IPS-15b (cell line): ENCODE measurements around the gene FAM210A.

Experiments
- H3K27me3 ChIP-seq: one replicate; pipeline ENCODE4 v1.6.1; 2013; ENCODE audit warnings: low read length; ENCODE audit not compliant: control insufficient read depth, insufficient read depth
- H3K36me3 ChIP-seq: one replicate; pipeline ENCODE4 v1.6.1; 2013; ENCODE audit warnings: low read length; ENCODE audit not compliant: control insufficient read depth, insufficient read depth
- H3K4me1 ChIP-seq: one replicate; pipeline ENCODE4 v1.6.1; 2013; ENCODE audit warnings: mild to moderate bottlenecking, low read length; ENCODE audit not compliant: control insufficient read depth, insufficient read depth
- H3K4me3 ChIP-seq: one replicate; pipeline ENCODE4 v1.5.1; 2013; ENCODE audit warnings: low read depth, low read length
- H3K9ac ChIP-seq: one replicate; pipeline ENCODE4 v1.6.1; 2013; ENCODE audit warnings: low read depth, mild to moderate bottlenecking, low read length
- H3K9me3 ChIP-seq: one replicate; pipeline ENCODE4 v1.6.1; 2013; ENCODE audit warnings: mild to moderate bottlenecking, low read length; ENCODE audit not compliant: control insufficient read depth, insufficient read depth

Gene FAM210A

GRCh38 chr18:13640266-13640860, 86.0 kb downstream of the FAM210A start:
- no peak overlapping the region for H3K9ac ChIP-seq
- no peaks in the 10 kb centered on the region for H3K9me3 ChIP-seq
- H3K4me3 ChIP-seq, result no peak overlapping the region
- no peaks in the 10 kb centered on the region for H3K36me3 ChIP-seq
- H3K4me1 ChIP-seq, result no peaks in the 10 kb centered on the region
- H3K27me3 ChIP-seq, result no peaks in the 10 kb centered on the region

GRCh38 chr18:13638719-13639595, 87.4 kb downstream of the FAM210A start:
- Histone ChIP-seq H3K9ac (no peak overlapping the region), H3K4me3 (no peak overlapping the region), H3K4me1 (no peaks in the 10 kb centered on the region), H3K27me3 (no peaks in the 10 kb centered on the region), H3K36me3 (no peaks in the 10 kb centered on the region), H3K9me3 (no peaks in the 10 kb centered on the region)

- no peaks in the 10 kb centered on the region for H3K9me3 ChIP-seq
- H3K36me3 ChIP-seq, result no peaks in the 10 kb centered on the region
- no peaks in the 10 kb centered on the region for H3K27me3 ChIP-seq
Measured at GRCh38 chr18:13635046-13635445, 91.3 kb downstream of the FAM210A start.

GRCh38 chr18:13633700-13634099, 92.7 kb downstream of the FAM210A start:
- Histone ChIP-seq H3K36me3 (no peaks in the 10 kb centered on the region), H3K4me1 (peaks cover 4% of the 10 kb centered on the region), H3K9me3 (no peaks in the 10 kb centered on the region), H3K4me3 (no peak overlapping the region), H3K27me3 (no peaks in the 10 kb centered on the region), H3K9ac (no peak overlapping the region)

More at GRCh38 chr18:13635046-13635445, 91.3 kb downstream of the FAM210A start:
- Histone ChIP-seq H3K4me3 (no peak overlapping the region), H3K9ac (no peak overlapping the region), H3K4me1 (peaks cover under 1% of the 10 kb centered on the region)

GRCh38 chr18:13630716-13631268, 95.6 kb downstream of the FAM210A start:
- Histone ChIP-seq H3K27me3 (no peaks in the 10 kb centered on the region), H3K9ac (no peak overlapping the region), H3K36me3 (no peaks in the 10 kb centered on the region), H3K4me3 (no peak overlapping the region), H3K4me1 (peaks cover 4% of the 10 kb centered on the region), H3K9me3 (no peaks in the 10 kb centered on the region)

GRCh38 chr18:13629841-13630715, 96.3 kb downstream of the FAM210A start:
- H3K36me3 ChIP-seq, result no peaks in the 10 kb centered on the region
- no peak overlapping the region for H3K4me3 ChIP-seq
- no peaks in the 10 kb centered on the region for H3K27me3 ChIP-seq
- H3K9me3 ChIP-seq, result no peaks in the 10 kb centered on the region
- peaks cover 4% of the 10 kb centered on the region for H3K4me1 ChIP-seq
- H3K9ac ChIP-seq, result no peak overlapping the region

- no peak overlapping the region for H3K4me3 ChIP-seq
- H3K4me1 ChIP-seq, result peaks cover 4% of the 10 kb centered on the region
- no peaks in the 10 kb centered on the region for H3K27me3 ChIP-seq
- no peaks in the 10 kb centered on the region for H3K9me3 ChIP-seq
- H3K36me3 ChIP-seq, result no peaks in the 10 kb centered on the region
- no peak overlapping the region for H3K9ac ChIP-seq
Measured at GRCh38 chr18:13628211-13628610, 98.1 kb downstream of the FAM210A start.

- Histone ChIP-seq H3K27me3 (no peaks in the 10 kb centered on the region), H3K9ac (no peak overlapping the region), H3K4me1 (peaks cover 4% of the 10 kb centered on the region), H3K4me3 (no peak overlapping the region), H3K36me3 (no peaks in the 10 kb centered on the region), H3K9me3 (no peaks in the 10 kb centered on the region)
Measured at GRCh38 chr18:13627639-13628038, 98.7 kb downstream of the FAM210A start.

- Histone ChIP-seq H3K9me3 (no peaks in the 10 kb centered on the region), H3K27me3 (no peaks in the 10 kb centered on the region), H3K4me1 (peaks cover 4% of the 10 kb centered on the region), H3K9ac (no peak overlapping the region), H3K36me3 (no peaks in the 10 kb centered on the region), H3K4me3 (no peak overlapping the region)
Measured at GRCh38 chr18:13626544-13626908, 99.8 kb downstream of the FAM210A start.

GRCh38 chr18:13625843-13626543, 100.4 kb downstream of the FAM210A start:
- H3K9me3 ChIP-seq, result no peaks in the 10 kb centered on the region
- no peaks in the 10 kb centered on the region for H3K27me3 ChIP-seq
- H3K9ac ChIP-seq, result no peak overlapping the region
- H3K4me1 ChIP-seq, result peaks cover 4% of the 10 kb centered on the region
- H3K36me3 ChIP-seq, result no peaks in the 10 kb centered on the region
- H3K4me3 ChIP-seq, result no peak overlapping the region

GRCh38 chr18:13625355-13625754, 101.0 kb downstream of the FAM210A start:
- no peak overlapping the region for H3K4me3 ChIP-seq
- H3K9me3 ChIP-seq, result no peaks in the 10 kb centered on the region
- H3K27me3 ChIP-seq, result no peaks in the 10 kb centered on the region
- no peak overlapping the region for H3K9ac ChIP-seq
- no peaks in the 10 kb centered on the region for H3K36me3 ChIP-seq
- peaks cover 4% of the 10 kb centered on the region for H3K4me1 ChIP-seq
